HEK293 (cell line): Measurements from ENCODE around the gene FBRSL1.

Source experiments
- BCL11A ChIP-seq: fragments of 450-650 bp; formaldehyde crosslinking; IDR thresholded peaks from 2 replicates; pipeline ENCODE4 v1.5.1; 2016; ENCODE audit warnings: low read depth, missing biosample characterization, missing genetic modification characterization
- ZBTB17 ChIP-seq: fragments of 450-650 bp; formaldehyde crosslinking; IDR thresholded peaks from 2 replicates; pipeline ENCODE4 v1.5.1; 2016; ENCODE audit warnings: missing biosample characterization, missing genetic modification characterization
- ZNF157 ChIP-seq: fragments of 450-650 bp; formaldehyde crosslinking; IDR thresholded peaks from 2 replicates; pipeline ENCODE4 v1.5.1; 2016; ENCODE audit warnings: missing biosample characterization, missing genetic modification characterization
- ZNF274 ChIP-seq, 2 experiments: fragments of 200-500 bp in 1 of 2; fragments of 450-650 bp in 1 of 2; sonication (Bioruptor generic) in 1 of 2; formaldehyde crosslinking in 1 of 2; IDR thresholded peaks; 2 replicates each; pipeline versions ENCODE4 v1.5.1 to v1.6.1; 2014 to 2016; ENCODE audit warnings: borderline replicate concordance in 1 of 2, inconsistent platforms in 1 of 2, low read length in 1 of 2, missing biosample characterization in 1 of 2, missing genetic modification characterization in 1 of 2
- ZNF302 ChIP-seq: fragments of 450-650 bp; formaldehyde crosslinking; IDR thresholded peaks from 2 replicates; pipeline ENCODE4 v1.5.1; 2016; ENCODE audit warnings: missing biosample characterization, missing genetic modification characterization, low read depth
- ZNF521 ChIP-seq: fragments of 450-650 bp; formaldehyde crosslinking; IDR thresholded peaks from 2 replicates; pipeline ENCODE4 v1.5.1; 2017; ENCODE audit warnings: missing biosample characterization, mild to moderate bottlenecking, missing genetic modification characterization
- ZNF596 ChIP-seq: fragments of 450-650 bp; IDR thresholded peaks from 2 replicates; pipeline ENCODE4 v1.5.0; 2018; ENCODE audit warnings: missing biosample characterization, mild to moderate bottlenecking, missing genetic modification characterization, moderate library complexity
- ZNF707 ChIP-seq: fragments of 450-650 bp; formaldehyde crosslinking; IDR thresholded peaks from 2 replicates; pipeline ENCODE4 v1.5.1; 2016; ENCODE audit warnings: missing biosample characterization, missing genetic modification characterization
- ZNF777 ChIP-seq: fragments of 450-650 bp; formaldehyde crosslinking; IDR thresholded peaks from 2 replicates; pipeline ENCODE4 v1.5.1; 2017; ENCODE audit warnings: missing biosample characterization, missing genetic modification characterization, borderline replicate concordance
- TF ChIP-seq, protein P1 (sequence below): fragments of 450-650 bp; formaldehyde crosslinking; IDR thresholded peaks from 2 replicates; pipeline ENCODE4 v1.5.1; 2016; ENCODE audit warnings: missing biosample characterization, missing genetic modification characterization
- TF ChIP-seq, protein P2 (sequence below): fragments of 450-650 bp; formaldehyde crosslinking; IDR thresholded peaks from 2 replicates; pipeline ENCODE4 v1.5.1; 2016; ENCODE audit warnings: missing biosample characterization, missing genetic modification characterization
- TF ChIP-seq, protein P3 (sequence below): fragments of 450-650 bp; formaldehyde crosslinking; IDR thresholded peaks from 2 replicates; pipeline ENCODE4 v1.5.1; 2016; ENCODE audit warnings: missing biosample characterization, missing genetic modification characterization, low read depth
- TF ChIP-seq, protein P4 (sequence below): fragments of 450-650 bp; formaldehyde crosslinking; optimal IDR thresholded peaks from 2 replicates; pipeline ENCODE3; 2016; ENCODE audit warnings: missing biosample characterization, mild to moderate bottlenecking, missing genetic modification characterization

DNA sequence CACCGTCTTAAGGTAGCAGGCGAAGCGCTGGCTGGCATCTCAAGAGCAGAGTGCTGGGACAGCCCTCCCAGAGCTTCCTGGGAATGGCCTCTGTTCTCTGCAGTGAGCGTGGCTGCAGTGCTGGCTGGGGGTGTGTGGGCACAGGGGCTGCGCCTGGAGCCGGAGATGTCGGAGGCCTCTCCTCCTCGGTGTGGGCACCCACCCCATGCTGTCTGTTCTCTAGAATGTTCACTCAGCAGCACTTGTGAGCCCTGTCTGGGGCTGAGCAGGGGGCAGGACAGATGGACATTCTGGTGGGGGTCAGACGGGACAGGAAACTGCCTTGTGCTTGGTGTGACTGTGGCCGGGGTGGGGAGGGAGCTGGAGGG lies 15.9 kb downstream of the FBRSL1 start:
- no peak for TF ChIP-seq ZNF157
- no peak for TF ChIP-seq BCL11A (tag by site-specific recombination)
- TF ChIP-seq, protein P1, sequence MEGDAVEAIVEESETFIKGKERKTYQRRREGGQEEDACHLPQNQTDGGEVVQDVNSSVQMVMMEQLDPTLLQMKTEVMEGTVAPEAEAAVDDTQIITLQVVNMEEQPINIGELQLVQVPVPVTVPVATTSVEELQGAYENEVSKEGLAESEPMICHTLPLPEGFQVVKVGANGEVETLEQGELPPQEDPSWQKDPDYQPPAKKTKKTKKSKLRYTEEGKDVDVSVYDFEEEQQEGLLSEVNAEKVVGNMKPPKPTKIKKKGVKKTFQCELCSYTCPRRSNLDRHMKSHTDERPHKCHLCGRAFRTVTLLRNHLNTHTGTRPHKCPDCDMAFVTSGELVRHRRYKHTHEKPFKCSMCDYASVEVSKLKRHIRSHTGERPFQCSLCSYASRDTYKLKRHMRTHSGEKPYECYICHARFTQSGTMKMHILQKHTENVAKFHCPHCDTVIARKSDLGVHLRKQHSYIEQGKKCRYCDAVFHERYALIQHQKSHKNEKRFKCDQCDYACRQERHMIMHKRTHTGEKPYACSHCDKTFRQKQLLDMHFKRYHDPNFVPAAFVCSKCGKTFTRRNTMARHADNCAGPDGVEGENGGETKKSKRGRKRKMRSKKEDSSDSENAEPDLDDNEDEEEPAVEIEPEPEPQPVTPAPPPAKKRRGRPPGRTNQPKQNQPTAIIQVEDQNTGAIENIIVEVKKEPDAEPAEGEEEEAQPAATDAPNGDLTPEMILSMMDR = no peak
- TF ChIP-seq, protein P2, sequence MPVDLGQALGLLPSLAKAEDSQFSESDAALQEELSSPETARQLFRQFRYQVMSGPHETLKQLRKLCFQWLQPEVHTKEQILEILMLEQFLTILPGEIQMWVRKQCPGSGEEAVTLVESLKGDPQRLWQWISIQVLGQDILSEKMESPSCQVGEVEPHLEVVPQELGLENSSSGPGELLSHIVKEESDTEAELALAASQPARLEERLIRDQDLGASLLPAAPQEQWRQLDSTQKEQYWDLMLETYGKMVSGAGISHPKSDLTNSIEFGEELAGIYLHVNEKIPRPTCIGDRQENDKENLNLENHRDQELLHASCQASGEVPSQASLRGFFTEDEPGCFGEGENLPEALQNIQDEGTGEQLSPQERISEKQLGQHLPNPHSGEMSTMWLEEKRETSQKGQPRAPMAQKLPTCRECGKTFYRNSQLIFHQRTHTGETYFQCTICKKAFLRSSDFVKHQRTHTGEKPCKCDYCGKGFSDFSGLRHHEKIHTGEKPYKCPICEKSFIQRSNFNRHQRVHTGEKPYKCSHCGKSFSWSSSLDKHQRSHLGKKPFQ (tag by site-specific recombination) = no peak
- TF ChIP-seq ZNF274 (IDR thresholded peaks at IDR 0.05; ENCODE audit: low read length) = no peak
- TF ChIP-seq ZNF274 (tag by site-specific recombination; IDR thresholded peaks at IDR 0.05; ENCODE audit: borderline replicate concordance) = no peak
- TF ChIP-seq, protein P3, sequence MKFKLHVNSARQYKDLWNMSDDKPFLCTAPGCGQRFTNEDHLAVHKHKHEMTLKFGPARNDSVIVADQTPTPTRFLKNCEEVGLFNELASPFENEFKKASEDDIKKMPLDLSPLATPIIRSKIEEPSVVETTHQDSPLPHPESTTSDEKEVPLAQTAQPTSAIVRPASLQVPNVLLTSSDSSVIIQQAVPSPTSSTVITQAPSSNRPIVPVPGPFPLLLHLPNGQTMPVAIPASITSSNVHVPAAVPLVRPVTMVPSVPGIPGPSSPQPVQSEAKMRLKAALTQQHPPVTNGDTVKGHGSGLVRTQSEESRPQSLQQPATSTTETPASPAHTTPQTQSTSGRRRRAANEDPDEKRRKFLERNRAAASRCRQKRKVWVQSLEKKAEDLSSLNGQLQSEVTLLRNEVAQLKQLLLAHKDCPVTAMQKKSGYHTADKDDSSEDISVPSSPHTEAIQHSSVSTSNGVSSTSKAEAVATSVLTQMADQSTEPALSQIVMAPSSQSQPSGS (tag by site-specific recombination) = no peak
- no peak for TF ChIP-seq ZNF707 (tag by site-specific recombination)
- no peak for TF ChIP-seq ZNF521 (tag by site-specific recombination)
- no peak for TF ChIP-seq ZBTB17 (tag by site-specific recombination)
- TF ChIP-seq ZNF777 = no peak
- TF ChIP-seq, protein P4, sequence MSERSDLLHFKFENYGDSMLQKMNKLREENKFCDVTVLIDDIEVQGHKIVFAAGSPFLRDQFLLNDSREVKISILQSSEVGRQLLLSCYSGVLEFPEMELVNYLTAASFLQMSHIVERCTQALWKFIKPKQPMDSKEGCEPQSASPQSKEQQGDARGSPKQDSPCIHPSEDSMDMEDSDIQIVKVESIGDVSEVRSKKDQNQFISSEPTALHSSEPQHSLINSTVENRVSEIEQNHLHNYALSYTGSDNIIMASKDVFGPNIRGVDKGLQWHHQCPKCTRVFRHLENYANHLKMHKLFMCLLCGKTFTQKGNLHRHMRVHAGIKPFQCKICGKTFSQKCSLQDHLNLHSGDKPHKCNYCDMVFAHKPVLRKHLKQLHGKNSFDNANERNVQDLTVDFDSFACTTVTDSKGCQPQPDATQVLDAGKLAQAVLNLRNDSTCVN (tag by site-specific recombination) = no peak
- TF ChIP-seq ZNF596 (tag by site-specific recombination) = no peak
- TF ChIP-seq ZNF302 (tag by site-specific recombination) = no peak
